T-helper 1 cell (primary cell): ENCODE data around the gene TF.
"Not testable (repeated sequence)": the region's sequence is repeated elsewhere in the genome, so short reads cannot be mapped to it uniquely, and the experiment has no call there.

Experiments
- DNase-seq, 5 donors: peaks; one replicate each; pipeline ENCODE4 v3.0.0-alpha.2; 2012 to 2020
- total RNA-seq, 4 donors: gene quantifications; one replicate each; lab custom pipeline; 2026; lab: John Stamatoyannopoulos, UW

The TF gene
- 0 to 0.39 (median 0.15) reads per million in 4 donors for total RNA-seq

- no peak for DNase-seq
Measured at GRCh38 chr3:133745981-133746711, at the start of gene TF. TF (plus strand) TSS chr3:133746393; CDS start chr3:133746441, 48 bp downstream.

GRCh38 chr3:133697960-133698359, 48.2 kb upstream of the TF start:
- no peak for DNase-seq

- DNase-seq, result no peak
Measured at GRCh38 chr3:133699467-133699866, 46.7 kb upstream of the TF start.

GRCh38 chr3:133699903-133700302, 46.3 kb upstream of the TF start:
- no peak for DNase-seq

- DNase-seq, result no peak
Measured at GRCh38 chr3:133700351-133700750, 45.8 kb upstream of the TF start.

GRCh38 chr3:133701435-133702358, 44.5 kb upstream of the TF start:
- DNase-seq, result no peak

GRCh38 chr3:133703915-133704314, 42.3 kb upstream of the TF start:
- no peak for DNase-seq

- no peak for DNase-seq
Measured at GRCh38 chr3:133706033-133706432, 40.2 kb upstream of the TF start.

- DNase-seq, result no peak
Measured at GRCh38 chr3:133709139-133709750, 36.9 kb upstream of the TF start.

GRCh38 chr3:133711013-133711412, 35.2 kb upstream of the TF start:
- no peak for DNase-seq

- DNase-seq, result no peak
Measured at GRCh38 chr3:133712017-133712416, 34.2 kb upstream of the TF start.

- no peak for DNase-seq
Measured at GRCh38 chr3:133713347-133713746, 32.8 kb upstream of the TF start.

GRCh38 chr3:133717424-133717823, 28.8 kb upstream of the TF start:
- no peak for DNase-seq

GRCh38 chr3:133722935-133723334, 23.3 kb upstream of the TF start:
- DNase-seq, result no peak

- no peak for DNase-seq
Measured at GRCh38 chr3:133730993-133731392, 15.2 kb upstream of the TF start.

- not testable (repeated sequence) for DNase-seq
Measured at GRCh38 chr3:133732231-133732630, 14.0 kb upstream of the TF start.

- DNase-seq, result no peak
Measured at GRCh38 chr3:133733226-133733625, 13.0 kb upstream of the TF start.

GRCh38 chr3:133734305-133734704, 11.9 kb upstream of the TF start:
- DNase-seq, result no peak

GRCh38 chr3:133742351-133743091, 3.7 kb upstream of the TF start:
- DNase-seq, result no peak

GRCh38 chr3:133744241-133744640, 2.0 kb upstream of the TF start:
- DNase-seq, result no peak

GRCh38 chr3:133745108-133745507, 1.1 kb upstream of the TF start:
- DNase-seq, result no peak

- DNase-seq, result no peak
Measured at GRCh38 chr3:133746712-133747066, 496 bp downstream of the TF start.

GRCh38 chr3:133747373-133747772, 1.2 kb downstream of the TF start:
- DNase-seq, result no peak
